Diencephalon (tissue), 1 donor: ENCODE data around the gene C9orf85. TPM values are rescaled to one million over a fixed set of nuclear protein-coding genes. Genes with fewer than 3 reads are reported as not detected.

ENCODE experiments used
- small RNA-seq: library from RNA; depleted of rRNA; stranded (forward); fragments of <200 nt; gene quantifications from one replicate; pipeline ENCODE3, GENCODE V24; 2014
- total RNA-seq: library from RNA; depleted of rRNA; stranded (reverse); fragments of >200 nt; gene quantifications from one replicate; pipeline ENCODE4 v1.2.3, GENCODE V29; 2014

The C9orf85 gene
- 20.1 TPM for total RNA-seq

DNA sequence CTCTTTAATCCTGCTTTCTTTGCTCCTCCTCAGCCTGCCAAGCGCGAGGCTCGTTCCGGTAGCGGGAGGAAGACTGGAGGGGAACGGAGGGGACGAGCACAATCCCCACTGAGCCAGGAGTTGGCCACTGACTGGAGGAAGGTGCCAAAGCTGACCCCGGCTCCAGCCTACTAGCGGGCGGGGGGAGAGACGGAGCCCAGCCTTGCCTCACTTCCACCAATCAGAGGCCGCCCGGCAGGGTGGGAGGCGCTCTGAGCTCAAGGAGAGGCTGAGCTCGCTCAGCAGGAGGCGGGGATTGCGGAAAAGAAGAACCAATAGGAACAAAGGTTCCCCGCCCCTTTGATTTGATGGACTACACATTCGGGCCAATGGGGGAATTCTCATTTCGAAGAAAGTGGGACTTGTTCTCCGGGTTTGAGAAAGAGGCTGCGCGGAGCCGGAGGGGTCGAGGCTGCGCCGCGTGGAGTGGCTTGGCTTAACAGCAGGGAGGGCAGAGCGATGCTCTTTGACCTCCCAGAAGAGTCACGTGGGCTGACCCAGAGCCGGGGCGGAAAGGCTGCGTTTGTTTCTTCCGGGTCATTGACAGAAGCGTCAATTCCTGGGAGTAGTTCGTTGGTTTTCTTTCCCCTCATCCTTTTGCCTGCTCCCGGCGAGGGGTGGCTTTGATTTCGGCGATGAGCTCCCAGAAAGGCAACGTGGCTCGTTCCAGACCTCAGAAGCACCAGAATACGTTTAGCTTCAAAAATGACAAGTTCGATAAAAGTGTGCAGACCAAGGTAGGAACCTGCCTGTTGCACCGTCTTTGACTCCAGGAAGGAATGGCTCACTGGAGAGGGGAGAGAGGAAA, at the start of gene C9orf85, which contains the start of gene ABHD17B:
C9orf85 (plus strand) TSS at position 579 of the 847 bp plus-strand sequence; CDS start at position 675, 96 bp downstream.
ABHD17B (minus strand) TSS at position 133 of the 847 bp plus-strand sequence. CDS start 36,113 bp downstream, outside the sequence.

Small RNA genes lying within 50 kb of the gene (small RNA-seq; reads per million reads assigned to genes)
- gene HSPB1P1 (not detected), gene RF00019 (not detected)

Other genes starting within 250 kb of the C9orf85 start
- gene CEMIP2, start 143.1 kb upstream of the C9orf85 start, total RNA-seq: 58.8 TPM
- 75.0 TPM for gene ABHD17B, start 446 bp upstream of the C9orf85 start, total RNA-seq
- gene C9orf57, start 149.0 kb downstream of the C9orf85 start, total RNA-seq: not detected
- 19.1 TPM for gene GDA, start 237.8 kb downstream of the C9orf85 start, total RNA-seq